ENCODE data around the gene STX17. TPM values are rescaled to one million over a fixed set of nuclear protein-coding genes. Genes with fewer than 3 reads are reported as not detected.

The STX17 gene
- total RNA-seq, 1 experiment from 2014 or later: 24.6 TPM

GRCh38 chr9:99999797-100000196 is 93.3 kb downstream of the STX17 start:
- Histone ChIP-seq H4K20me1 (ENCODE audit: insufficient read depth) (no peaks in the 10 kb centered on the region), H3K27ac (ENCODE audit: low read depth, low read length) (no peak overlapping the region), H3K9ac (ENCODE audit: low read length) (no peak overlapping the region), H3K9me2 (ENCODE audit: insufficient read depth) (no peaks in the 10 kb centered on the region), H3K9me3 (ENCODE audit: control insufficient read depth in 1 of 2, insufficient read depth in 1 of 2, low read depth in 1 of 2, low read length in 2 of 2) (no peaks in the 10 kb centered on the region), H2AFZ (ENCODE audit: low read depth, low read length, poor library complexity, severe bottlenecking) (no peak overlapping the region), H3K27me3 (ENCODE audit: insufficient read depth, low read length) (no peaks in the 10 kb centered on the region), H3K4me1 (ENCODE audit: control insufficient read depth in 1 of 2, insufficient read depth in 2 of 2, low read length in 2 of 2) (no peaks in the 10 kb centered on the region), H3K4me2 (ENCODE audit: low read length) (no peak overlapping the region), H3K4me3 (replicated peaks in 1 of 2; ENCODE audit: low read depth in 1 of 2, low read length in 2 of 2) (no peak overlapping the region), H3K79me2 (ENCODE audit: insufficient read depth, low read length) (no peaks in the 10 kb centered on the region), H3K36me3 (ENCODE audit: control insufficient read depth in 1 of 2, insufficient read depth in 2 of 2, low read length in 2 of 2) (no peaks in the 10 kb centered on the region)
- intact Hi-C loops (cut with micrococcal nuclease): no loop called here
- BruUV-seq (replicated peaks): no TSS peak
- no peak for DNase-seq (ENCODE audit: low read depth, low spot score)
- ATAC-seq: no peak
- CTCF ChIA-PET: no interaction called here
- TF ChIP-seq POLR2AphosphoS5 (IDR thresholded peaks at IDR 0.05; ENCODE audit: low read depth, low read length) (no peak), YY1 (IDR thresholded peaks at IDR 0.05; ENCODE audit: extremely low read depth, insufficient replicate concordance, low read depth, low read length) (no peak), ZNF274 (IDR thresholded peaks at IDR 0.05; ENCODE audit: low read depth, low read length) (no peak), ELF1 (IDR thresholded peaks at IDR 0.05; ENCODE audit: borderline replicate concordance, low read depth) (no peak), ATF3 (IDR thresholded peaks at IDR 0.05) (no peak), FOSL1 (IDR thresholded peaks at IDR 0.05; ENCODE audit: low read depth) (no peak), SP1 (IDR thresholded peaks at IDR 0.05; ENCODE audit: low read depth) (no peak), CBX3 (IDR thresholded peaks at IDR 0.05; ENCODE audit: low read depth) (no peak), RAD21 (IDR thresholded peaks at IDR 0.05; ENCODE audit: low read depth) (no peak), ZFX (IDR thresholded peaks at IDR 0.05) (no peak)
- TF ChIP-seq, protein P1, sequence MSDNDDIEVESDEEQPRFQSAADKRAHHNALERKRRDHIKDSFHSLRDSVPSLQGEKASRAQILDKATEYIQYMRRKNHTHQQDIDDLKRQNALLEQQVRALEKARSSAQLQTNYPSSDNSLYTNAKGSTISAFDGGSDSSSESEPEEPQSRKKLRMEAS (IDR thresholded peaks at IDR 0.05): no peak
- TF ChIP-seq, protein P2, sequence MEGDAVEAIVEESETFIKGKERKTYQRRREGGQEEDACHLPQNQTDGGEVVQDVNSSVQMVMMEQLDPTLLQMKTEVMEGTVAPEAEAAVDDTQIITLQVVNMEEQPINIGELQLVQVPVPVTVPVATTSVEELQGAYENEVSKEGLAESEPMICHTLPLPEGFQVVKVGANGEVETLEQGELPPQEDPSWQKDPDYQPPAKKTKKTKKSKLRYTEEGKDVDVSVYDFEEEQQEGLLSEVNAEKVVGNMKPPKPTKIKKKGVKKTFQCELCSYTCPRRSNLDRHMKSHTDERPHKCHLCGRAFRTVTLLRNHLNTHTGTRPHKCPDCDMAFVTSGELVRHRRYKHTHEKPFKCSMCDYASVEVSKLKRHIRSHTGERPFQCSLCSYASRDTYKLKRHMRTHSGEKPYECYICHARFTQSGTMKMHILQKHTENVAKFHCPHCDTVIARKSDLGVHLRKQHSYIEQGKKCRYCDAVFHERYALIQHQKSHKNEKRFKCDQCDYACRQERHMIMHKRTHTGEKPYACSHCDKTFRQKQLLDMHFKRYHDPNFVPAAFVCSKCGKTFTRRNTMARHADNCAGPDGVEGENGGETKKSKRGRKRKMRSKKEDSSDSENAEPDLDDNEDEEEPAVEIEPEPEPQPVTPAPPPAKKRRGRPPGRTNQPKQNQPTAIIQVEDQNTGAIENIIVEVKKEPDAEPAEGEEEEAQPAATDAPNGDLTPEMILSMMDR (IDR thresholded peaks at IDR 0.05 in 2 of 3, conservative IDR thresholded peaks at IDR 0.05 in 1 of 3; ENCODE audit: borderline replicate concordance in 1 of 3, insufficient read depth in 1 of 3, low read depth in 2 of 3, low read length in 2 of 3): no peak
- RAD21 ChIA-PET (ENCODE audit: low non-redundant PET in 1 of 2, low total read pairs in 2 of 2, uncharacterized antibody in 2 of 2, unreplicated experiment in 2 of 2): no interaction called here
- POLR2A ChIA-PET: no interaction called here
